Nephron progenitor cell (in vitro differentiated cells): ENCODE measurements around the gene AP1B1.

ENCODE experiments used
- DNase-seq: peaks from one replicate; pipeline ENCODE4 v3.0.0; 2021
- H3K27ac Mint-ChIP-seq: 2 replicates; pipeline ENCODE4 v1.8.0; 2021; ENCODE audit warnings: mild to moderate bottlenecking, moderate library complexity, mixed read lengths
- H3K27me3 Mint-ChIP-seq: 2 replicates; pipeline ENCODE4 v1.8.0; 2021; ENCODE audit warnings: mild to moderate bottlenecking, low read depth, mixed read lengths; ENCODE audit not compliant: poor library complexity
- H3K36me3 Mint-ChIP-seq: 2 replicates; pipeline ENCODE4 v1.8.0; 2021; ENCODE audit warnings: low read depth, mixed read lengths
- H3K4me1 Mint-ChIP-seq: 2 replicates; pipeline ENCODE4 v1.8.0; 2021; ENCODE audit warnings: mixed read lengths
- H3K4me3 Mint-ChIP-seq: 2 replicates; pipeline ENCODE4 v1.8.0; 2021; ENCODE audit warnings: mild to moderate bottlenecking, moderate library complexity, mixed read lengths
- H3K9me3 Mint-ChIP-seq: 2 replicates; pipeline ENCODE4 v1.8.0; 2021; ENCODE audit warnings: mild to moderate bottlenecking, moderate library complexity, mixed read lengths
- CTCF ChIP-seq: fragments of 200-600 bp; sonication (generic); IDR thresholded peaks from 2 replicates; pipeline ENCODE4 v1.5.0; 2021; ENCODE audit warnings: antibody characterized with exemption

Gene AP1B1

DNA sequence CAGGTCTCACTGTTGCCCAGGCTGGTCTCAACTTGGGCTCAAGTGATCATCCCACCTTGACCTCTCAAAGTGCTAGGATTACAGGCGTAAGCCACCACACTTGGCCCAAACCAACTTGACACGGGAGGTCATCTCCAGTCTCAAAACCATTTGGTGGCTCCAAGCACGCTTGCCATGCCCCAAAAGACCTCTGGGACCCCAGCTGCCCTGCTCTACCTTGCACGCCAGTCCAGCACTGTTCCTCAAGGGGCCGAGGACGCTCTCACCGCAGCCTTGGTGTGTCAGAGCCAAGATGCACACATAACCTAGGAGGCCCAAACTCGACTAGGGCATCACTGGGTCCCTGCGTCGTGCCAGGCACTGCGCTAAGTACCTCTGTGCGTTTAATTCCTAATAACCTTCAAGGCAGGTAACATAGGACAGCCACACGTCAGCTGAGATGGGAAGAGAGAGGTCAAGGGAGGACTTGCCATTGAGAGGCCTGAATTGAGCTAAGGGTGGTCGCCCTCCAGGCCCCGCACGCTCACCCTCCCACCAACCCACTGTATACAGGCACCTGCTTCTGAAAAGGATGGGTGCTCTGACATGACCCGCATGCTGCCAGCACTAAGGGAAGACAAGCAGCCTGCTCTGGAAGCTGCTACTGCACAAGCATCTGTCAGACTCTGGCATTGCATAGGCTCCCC, 86.5 kb downstream of the AP1B1 start:
- no peak for DNase-seq
- Mint-ChIP-seq H3K9me3 (no peaks in the 10 kb centered on the region), H3K27ac (peak overlapping the region; percentile 85), H3K4me1 (peaks cover 19% of the 10 kb centered on the region), H3K4me3 (no peak overlapping the region), H3K36me3 (peaks cover 42% of the 10 kb centered on the region), H3K27me3 (no peaks in the 10 kb centered on the region)
- no peak for TF ChIP-seq CTCF

- Mint-ChIP-seq H3K27me3 (no peaks in the 10 kb centered on the region), H3K9me3 (no peaks in the 10 kb centered on the region), H3K4me3 (no peak overlapping the region), H3K27ac (peak overlapping the region; percentile 85), H3K36me3 (peaks cover 50% of the 10 kb centered on the region), H3K4me1 (peaks cover 18% of the 10 kb centered on the region)
- TF ChIP-seq CTCF: no peak
- no peak for DNase-seq
These were observed 87.4 kb downstream of the AP1B1 start for GRCh38 chr22:29300807-29301601.

- Mint-ChIP-seq H3K27me3 (no peaks in the 10 kb centered on the region), H3K27ac (peak overlapping the region; percentile 31), H3K4me1 (peaks cover 15% of the 10 kb centered on the region), H3K9me3 (no peaks in the 10 kb centered on the region), H3K36me3 (peaks cover 56% of the 10 kb centered on the region), H3K4me3 (no peak overlapping the region)
- no peak for DNase-seq
- no peak for TF ChIP-seq CTCF
These were observed 87.9 kb downstream of the AP1B1 start for GRCh38 chr22:29300467-29300806.

DNA sequence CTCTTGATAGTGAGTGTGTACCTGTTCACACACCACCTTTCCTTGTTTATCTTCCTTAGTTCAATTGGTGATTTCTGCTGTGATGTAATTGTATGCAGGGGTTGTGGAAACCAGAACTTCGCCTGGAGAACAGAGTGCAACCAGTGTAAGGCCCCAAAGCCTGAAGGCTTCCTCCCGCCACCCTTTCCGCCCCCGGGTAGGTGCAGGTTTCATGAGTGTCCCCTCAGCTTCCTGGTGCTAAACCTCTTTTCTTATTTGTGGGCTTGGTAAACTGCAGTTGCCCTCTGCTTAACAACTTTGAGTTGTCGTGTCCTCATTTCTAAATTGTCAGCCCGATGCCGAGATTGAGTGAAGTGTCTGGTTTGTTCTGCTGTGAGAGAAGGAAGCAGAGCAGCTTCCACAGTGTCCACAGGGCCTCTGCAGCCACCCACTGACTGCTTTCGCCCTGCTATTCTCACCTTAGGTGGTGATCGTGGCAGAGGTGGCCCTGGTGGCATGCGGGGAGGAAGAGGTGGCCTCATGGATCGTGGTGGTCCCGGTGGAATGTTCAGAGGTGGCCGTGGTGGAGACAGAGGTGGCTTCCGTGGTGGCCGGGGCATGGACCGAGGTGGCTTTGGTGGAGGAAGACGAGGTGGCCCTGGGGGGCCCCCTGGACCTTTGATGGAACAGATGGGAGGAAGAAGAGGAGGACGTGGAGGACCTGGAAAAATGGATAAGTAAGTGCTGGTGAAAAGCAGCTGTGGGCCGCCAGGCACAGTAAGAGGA, 89.1 kb downstream of the AP1B1 start:
- DNase-seq: no peak
- peaks cover 11% of the 10 kb centered on the region for H3K4me1 Mint-ChIP-seq
- no peaks in the 10 kb centered on the region for H3K9me3 Mint-ChIP-seq
- H3K4me3 Mint-ChIP-seq: no peak overlapping the region
- peak overlapping the region; percentile 92 for H3K27ac Mint-ChIP-seq
- no peak for TF ChIP-seq CTCF
- peaks cover 65% of the 10 kb centered on the region for H3K36me3 Mint-ChIP-seq
- H3K27me3 Mint-ChIP-seq: no peaks in the 10 kb centered on the region

DNA sequence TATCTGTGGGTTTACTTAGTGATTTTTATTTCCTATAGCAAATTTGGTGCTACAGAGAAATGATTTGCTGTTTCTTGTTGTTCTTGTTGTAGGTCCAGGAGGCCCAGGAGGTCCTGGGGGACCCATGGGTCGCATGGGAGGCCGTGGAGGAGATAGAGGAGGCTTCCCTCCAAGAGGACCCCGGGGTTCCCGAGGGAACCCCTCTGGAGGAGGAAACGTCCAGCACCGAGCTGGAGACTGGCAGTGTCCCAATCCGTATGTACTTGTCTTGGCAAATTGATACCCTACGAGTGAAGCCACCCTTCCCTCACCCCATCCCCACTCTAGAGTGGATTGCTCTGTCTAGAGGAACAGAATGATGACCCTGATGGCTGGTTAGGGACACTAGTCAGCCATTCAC, 89.7 kb downstream of the AP1B1 start:
- H3K9me3 Mint-ChIP-seq: no peaks in the 10 kb centered on the region
- H3K36me3 Mint-ChIP-seq: peaks cover 72% of the 10 kb centered on the region
- no peak for TF ChIP-seq CTCF
- no peaks in the 10 kb centered on the region for H3K27me3 Mint-ChIP-seq
- no peak for DNase-seq
- H3K4me3 Mint-ChIP-seq: no peak overlapping the region
- peak overlapping the region; percentile 92 for H3K27ac Mint-ChIP-seq
- peaks cover 10% of the 10 kb centered on the region for H3K4me1 Mint-ChIP-seq
